ENCODE results near the gene SHISA9. TPM values are rescaled to one million over a fixed set of nuclear protein-coding genes. Genes with fewer than 3 reads are reported as not detected.

The SHISA9 gene
- total and polyA plus RNA-seq, 4 donors = 0.10 to 0.39 (median 0.25) TPM; not detected in 1

DNA sequence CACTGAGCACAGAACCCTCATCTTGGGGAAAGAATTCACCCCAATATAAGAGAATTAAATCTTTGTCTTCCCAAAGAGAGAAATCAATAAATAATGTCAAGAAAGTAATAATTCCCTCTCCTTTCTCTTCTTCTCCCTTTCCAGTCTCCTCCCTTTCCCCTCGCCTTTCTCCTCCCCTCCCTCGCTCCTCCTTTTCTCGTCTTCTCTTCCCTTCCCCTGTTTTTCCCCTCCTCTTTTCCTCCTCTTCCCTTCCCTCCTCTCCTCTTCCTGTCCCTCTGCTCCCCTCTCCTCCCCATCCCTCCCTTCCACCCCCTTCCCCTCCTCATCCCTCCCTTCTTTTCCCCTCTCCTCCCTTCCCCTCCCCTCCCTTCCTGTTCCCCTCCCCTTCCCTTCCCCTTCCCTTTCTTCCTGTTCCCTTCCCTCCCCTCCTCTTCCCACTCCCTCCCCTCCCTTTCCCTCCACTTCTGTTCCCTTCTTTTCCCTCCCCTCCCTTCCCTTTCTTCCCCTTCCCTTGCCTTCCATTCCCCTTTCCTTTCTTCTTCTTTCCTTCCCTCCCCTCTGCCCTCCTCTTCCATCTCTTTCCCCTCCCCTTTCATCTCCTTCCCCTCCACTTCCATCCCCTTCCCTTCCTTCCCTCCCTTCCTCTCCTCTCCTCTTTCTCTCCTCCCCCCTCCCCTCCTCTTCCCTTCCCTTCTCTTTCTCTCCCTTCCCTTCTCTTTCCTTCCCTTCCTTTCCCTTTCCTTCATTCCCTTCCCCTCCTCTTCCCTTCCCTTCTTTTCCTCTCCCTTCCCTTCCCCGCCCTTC, 363.6 kb downstream of the SHISA9 start:
- ATAC-seq (ENCODE audit: low FRiP score) = no peak
- no peak overlapping the region for H3K4me3 ChIP-seq (ENCODE audit: low read length in 2 of 2)
- intact Hi-C loops (cut with DNase I) = no loop called here
- H3K9me3 ChIP-seq (ENCODE audit: control insufficient read depth, low read length) = no peaks in the 10 kb centered on the region
- no peaks in the 10 kb centered on the region for H3K27me3 ChIP-seq (ENCODE audit: control insufficient read depth in 1 of 2, insufficient read depth in 2 of 2, low read length in 1 of 2)
- no peak for DNase-seq
- 76 to 78% methylated on average over 4 of the region's 4 CpGs for WGBS, 2 donors
- H3K27ac ChIP-seq (ENCODE audit: low read depth in 1 of 2, low read length in 2 of 2) = no peak overlapping the region
- H3K36me3 ChIP-seq (ENCODE audit: control insufficient read depth in 1 of 2, insufficient read depth in 2 of 2, low read length in 1 of 2) = no peaks in the 10 kb centered on the region
- no peaks in the 10 kb centered on the region for H3K4me1 ChIP-seq (ENCODE audit: control insufficient read depth in 1 of 2, insufficient read depth in 2 of 2, low read length in 2 of 2)

DNA sequence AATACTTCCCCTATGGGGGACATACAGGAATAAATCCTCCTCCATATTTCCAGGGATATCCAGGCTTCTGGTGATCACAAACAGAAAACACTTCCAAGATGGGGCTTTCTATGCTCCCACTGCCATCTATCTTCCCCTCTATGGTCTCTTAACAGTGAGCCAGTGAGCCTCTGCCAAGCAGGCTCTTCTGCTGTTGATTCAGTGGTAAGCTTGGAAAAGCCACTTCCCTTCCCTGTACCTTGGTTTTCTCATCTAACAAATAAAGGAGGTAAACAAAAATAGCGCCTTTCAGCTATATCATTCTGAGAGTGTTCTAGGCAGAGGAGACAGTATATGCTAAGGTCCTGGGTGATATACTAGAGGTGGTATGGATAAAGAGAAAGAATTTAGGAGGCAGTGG, 368.0 kb downstream of the SHISA9 start:
- no peaks in the 10 kb centered on the region for H3K4me1 ChIP-seq (ENCODE audit: control insufficient read depth in 1 of 2, insufficient read depth in 2 of 2, low read length in 2 of 2)
- H3K36me3 ChIP-seq (ENCODE audit: control insufficient read depth in 1 of 2, insufficient read depth in 2 of 2, low read length in 1 of 2) = no peaks in the 10 kb centered on the region
- intact Hi-C loops (cut with DNase I) = no loop called here
- no peak for ATAC-seq (ENCODE audit: low FRiP score)
- WGBS, 2 donors = 92 to 93% methylated on average over 1 of the region's 1 CpG
- H3K27ac ChIP-seq (ENCODE audit: low read depth in 1 of 2, low read length in 2 of 2) = no peak overlapping the region
- no peaks in the 10 kb centered on the region for H3K27me3 ChIP-seq (ENCODE audit: control insufficient read depth in 1 of 2, insufficient read depth in 2 of 2, low read length in 1 of 2)
- DNase-seq = no peak
- no peaks in the 10 kb centered on the region for H3K9me3 ChIP-seq (ENCODE audit: control insufficient read depth, low read length)
- no peak overlapping the region for H3K4me3 ChIP-seq (ENCODE audit: low read length in 2 of 2)

DNA sequence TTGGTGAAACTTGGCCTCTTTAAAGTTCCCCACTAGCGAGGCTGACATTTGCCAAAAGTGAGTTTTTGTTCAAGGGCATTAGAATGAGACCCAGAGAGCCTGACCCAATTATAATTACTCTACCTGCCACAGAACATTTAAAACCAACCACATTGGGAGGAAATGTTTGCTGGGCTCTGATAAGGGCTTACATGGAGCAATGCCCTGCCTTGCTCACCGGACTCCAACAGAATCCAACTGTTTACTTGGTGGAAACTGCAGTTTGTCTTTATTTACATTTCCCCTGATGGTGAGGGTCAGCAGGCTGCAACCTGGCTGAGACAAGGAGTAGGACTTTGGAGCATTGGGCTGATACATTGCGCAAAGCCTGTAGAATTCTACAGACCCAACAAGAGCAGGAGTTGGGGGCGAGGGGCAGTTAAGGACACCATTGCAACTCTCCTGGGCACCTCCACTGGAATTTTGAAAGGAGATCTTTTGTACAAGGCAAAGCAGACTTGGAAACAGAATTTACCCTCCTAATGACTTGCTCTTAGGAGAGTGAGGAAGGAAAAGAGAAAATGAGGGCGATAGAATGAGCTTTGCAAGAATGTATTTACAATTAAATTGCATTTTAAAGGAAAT, 368.6 kb downstream of the SHISA9 start:
- Histone ChIP-seq H3K4me1 (ENCODE audit: control insufficient read depth in 1 of 2, insufficient read depth in 2 of 2, low read length in 2 of 2) (no peaks in the 10 kb centered on the region), H3K4me3 (ENCODE audit: low read length in 2 of 2) (no peak overlapping the region), H3K9me3 (ENCODE audit: control insufficient read depth, low read length) (no peaks in the 10 kb centered on the region), H3K36me3 (ENCODE audit: control insufficient read depth in 1 of 2, insufficient read depth in 2 of 2, low read length in 1 of 2) (no peaks in the 10 kb centered on the region), H3K27ac (ENCODE audit: low read depth in 1 of 2, low read length in 2 of 2) (no peak overlapping the region), H3K27me3 (ENCODE audit: control insufficient read depth in 1 of 2, insufficient read depth in 2 of 2, low read length in 1 of 2) (no peaks in the 10 kb centered on the region)
- DNase-seq (no peak), ATAC-seq (ENCODE audit: low FRiP score) (no peak)
- WGBS, 2 donors = 63 to 75% methylated on average over 5 of the region's 5 CpGs
- intact Hi-C loops (cut with DNase I) = no loop called here

DNA sequence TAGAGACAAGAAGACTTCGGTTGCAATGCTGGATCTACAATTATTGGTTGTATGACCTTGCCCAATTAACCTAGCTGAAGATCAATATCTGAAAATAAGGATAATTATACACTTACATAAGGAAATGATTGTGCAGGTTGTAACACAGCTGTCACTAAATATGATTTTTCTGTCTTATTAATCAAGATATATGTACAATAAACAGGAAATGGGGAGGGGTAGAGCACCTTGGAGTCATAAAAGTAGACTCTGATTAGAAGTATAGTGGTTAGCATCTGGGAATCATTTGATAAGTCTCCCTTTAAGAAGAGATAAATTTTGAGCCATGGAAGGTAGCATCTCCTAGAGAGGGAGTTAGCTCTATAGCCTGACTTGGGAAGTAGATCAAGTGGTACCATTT, 369.2 kb downstream of the SHISA9 start:
- no peak overlapping the region for H3K4me3 ChIP-seq (ENCODE audit: low read length in 2 of 2)
- no peaks in the 10 kb centered on the region for H3K9me3 ChIP-seq (ENCODE audit: control insufficient read depth, low read length)
- 64 to 83% methylated on average over 1 of the region's 1 CpG for WGBS, 2 donors
- DNase-seq (no peak), ATAC-seq (ENCODE audit: low FRiP score) (no peak)
- no peaks in the 10 kb centered on the region for H3K27me3 ChIP-seq (ENCODE audit: control insufficient read depth in 1 of 2, insufficient read depth in 2 of 2, low read length in 1 of 2)
- intact Hi-C loops (cut with DNase I) = no loop called here
- no peaks in the 10 kb centered on the region for H3K4me1 ChIP-seq (ENCODE audit: control insufficient read depth in 1 of 2, insufficient read depth in 2 of 2, low read length in 2 of 2)
- no peaks in the 10 kb centered on the region for H3K36me3 ChIP-seq (ENCODE audit: control insufficient read depth in 1 of 2, insufficient read depth in 2 of 2, low read length in 1 of 2)
- no peak overlapping the region for H3K27ac ChIP-seq (ENCODE audit: low read depth in 1 of 2, low read length in 2 of 2)

DNA sequence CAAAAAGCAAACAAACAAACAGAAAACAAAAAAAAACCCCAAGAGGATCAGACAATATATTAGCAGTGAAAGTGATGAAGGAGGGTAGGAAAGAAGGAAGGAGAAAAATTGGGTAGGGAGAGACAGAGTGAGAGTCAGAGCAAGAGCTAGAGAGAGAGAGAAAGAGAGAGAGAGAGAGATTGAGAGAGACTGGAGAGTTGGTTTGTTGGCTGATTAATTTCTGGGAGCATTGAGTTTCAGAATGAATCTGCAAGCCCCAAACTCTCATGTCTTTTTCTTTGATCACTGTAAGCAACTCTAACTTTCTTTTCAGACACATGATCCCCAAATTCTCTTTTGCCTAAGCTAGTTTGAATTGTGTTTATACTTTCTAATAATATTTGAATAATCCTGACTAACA, 388.1 kb downstream of the SHISA9 start:
- Histone ChIP-seq H3K36me3 (ENCODE audit: control insufficient read depth in 1 of 2, insufficient read depth in 2 of 2, low read length in 1 of 2) (no peaks in the 10 kb centered on the region), H3K27me3 (ENCODE audit: control insufficient read depth in 1 of 2, insufficient read depth in 2 of 2, low read length in 1 of 2) (no peaks in the 10 kb centered on the region), H3K4me1 (ENCODE audit: control insufficient read depth in 1 of 2, insufficient read depth in 2 of 2, low read length in 2 of 2) (no peaks in the 10 kb centered on the region), H3K4me3 (ENCODE audit: low read length in 2 of 2) (no peak overlapping the region), H3K9me3 (ENCODE audit: control insufficient read depth, low read length) (no peaks in the 10 kb centered on the region), H3K27ac (ENCODE audit: low read depth in 1 of 2, low read length in 2 of 2) (no peak overlapping the region)
- no peak for DNase-seq
- intact Hi-C loops (cut with DNase I) = no loop called here
- ATAC-seq (ENCODE audit: low FRiP score) = no peak

Other genes with a start within 250 kb of the SHISA9 start
- gene CPPED1, start 97.7 kb upstream of the SHISA9 start, total RNA-seq = 10 to 100 TPM; 19.4 to 20.2 TPM
- 10 to 100 TPM; 16.9 to 25.3 TPM for gene CPPED1, start 97.7 kb upstream of the SHISA9 start, polyA plus RNA-seq

Measured in aorta (tissue), 5 donors.